Measurements from ENCODE around the gene RESF1. TPM values are rescaled to one million over a fixed set of nuclear protein-coding genes. Genes with fewer than 3 reads are reported as not detected.

RESF1 gene
- total and polyA plus RNA-seq, 10 of the 15 experiments (the other 5 are each of a cell fraction or from before 2014, with no cell fraction given): 18.9 to 81.8 (median 39.7) TPM

GRCh38 chr12:31999692-32000091 lies 40.5 kb downstream of the RESF1 start:
- no peak for FAIRE-seq
- H3K27ac ChIP-seq (ENCODE audit: control insufficient read depth, insufficient read depth): no peak overlapping the region
- POLR2A ChIA-PET: no interaction called here
- H3K4me2 ChIP-seq (ENCODE audit: control insufficient read depth, insufficient read depth): no peak overlapping the region
- peaks cover 0 to 2% of the 10 kb centered on the region in 2 experiments; a peak in 3 of 4 replicates for H3K36me3 ChIP-seq (ENCODE audit: control insufficient read depth in 2 of 2, insufficient read depth in 2 of 2, low read length in 1 of 2)
- H3K9me3 ChIP-seq (replicated peaks; ENCODE audit: control insufficient read depth, insufficient read depth, low read length): no peaks in the 10 kb centered on the region
- SMC1A ChIA-PET (ENCODE audit: uncharacterized antibody, unreplicated experiment): no interaction called here
- CTCF ChIA-PET: no interaction called here
- intact Hi-C loops (cut with micrococcal nuclease; ENCODE audit: unreplicated experiment) (no loop called here), in situ Hi-C loops (cut with MboI) (no loop called here)
- no peak overlapping the region for H2AFZ ChIP-seq (ENCODE audit: control insufficient read depth, low read depth, low read length)
- H3K4me3 ChIP-seq: no peak overlapping the region
- H3K79me2 ChIP-seq (ENCODE audit: control insufficient read depth, insufficient read depth, low read length): no peaks in the 10 kb centered on the region
- H3K27me3 ChIP-seq (replicated peaks in 1 of 2; ENCODE audit: control insufficient read depth in 2 of 2, insufficient read depth in 2 of 2, low read length in 1 of 2): no peaks in the 10 kb centered on the region
- H3K4me1 ChIP-seq (ENCODE audit: control insufficient read depth, insufficient read depth, low read length): no peaks in the 10 kb centered on the region
- DNase-seq (ENCODE audit: low read depth, low spot score): no peak
- TF ChIP-seq FOS (IDR thresholded peaks at IDR 0.05; ENCODE audit: borderline replicate concordance, extremely low read depth, insufficient read length) (no peak), CHD2 (IDR thresholded peaks at IDR 0.05; ENCODE audit: borderline replicate concordance, low read depth, low read length) (no peak), RAD21 (IDR thresholded peaks at IDR 0.05; ENCODE audit: insufficient read depth, low read depth, low read length) (no peak), NR2F1 (conservative IDR thresholded peaks at IDR 0.05) (no peak), SKIL (IDR thresholded peaks at IDR 0.05; ENCODE audit: low read depth, poor library complexity, severe bottlenecking) (no peak), ZNF622 (IDR thresholded peaks at IDR 0.05) (no peak), NR2C2 (IDR thresholded peaks at IDR 0.05; ENCODE audit: borderline replicate concordance, control insufficient read depth, insufficient read length, low read depth) (no peak), NFXL1 (IDR thresholded peaks at IDR 0.05; ENCODE audit: borderline replicate concordance) (no peak), YY1 (IDR thresholded peaks at IDR 0.05; ENCODE audit: low read depth, low read length) (no peak), SMAD5 (IDR thresholded peaks at IDR 0.05; ENCODE audit: low read depth) (no peak), ASH2L (IDR thresholded peaks at IDR 0.05; ENCODE audit: borderline replicate concordance, low read depth) (no peak), RELA (IDR thresholded peaks at IDR 0.05; ENCODE audit: borderline replicate concordance, partially characterized antibody) (no peak), ZNF592 (IDR thresholded peaks at IDR 0.05) (no peak), SP1 (IDR thresholded peaks at IDR 0.05; ENCODE audit: low read depth, low read length) (no peak), CREB1 (IDR thresholded peaks at IDR 0.05; ENCODE audit: low read depth) (no peak), ETV6 (conservative IDR thresholded peaks at IDR 0.05 in 1 of 2, IDR thresholded peaks at IDR 0.05 in 1 of 2; ENCODE audit: borderline replicate concordance in 1 of 2, low read depth in 1 of 2) (no peak)
- BruUV-seq (replicated peaks): no TSS peak
- H3K9ac ChIP-seq (ENCODE audit: control insufficient read depth, insufficient read depth, low read length): no peak overlapping the region
- no peaks in the 10 kb centered on the region for H4K20me1 ChIP-seq (ENCODE audit: control insufficient read depth, insufficient read depth)
- ATAC-seq: no peak
- WGBS (ENCODE audit: insufficient coverage, insufficient replicate concordance, low lambda C conversion rate, missing lambda C conversion rate): 98% methylated on average over 6 of the region's 6 CpGs
- RAD21 ChIA-PET (ENCODE audit: unreplicated experiment): no interaction called here

Data from GM12878 (cell line).